CD4-positive, alpha-beta T cell (primary cell): ENCODE data around the gene CBARP. TPM values are rescaled to one million over a fixed set of nuclear protein-coding genes. Genes with fewer than 3 reads are reported as not detected.

Experiments
- ATAC-seq: fragments of 200-7000 bp; cut with Tn5 transposase; one replicate; pipeline ENCODE4 v1.10.0; 2022; ENCODE audit warnings: mild to moderate bottlenecking; ENCODE audit not compliant: poor library complexity
- CTCF ChIA-PET: fragments of 350-600 bp; sonication (Branson Sonifier 250); formaldehyde crosslinking; loops from one replicate; lab custom pipeline; 2021; ENCODE audit warnings: antibody characterized with exemption, inconsistent platforms; lab: Charles Lee
- POLR2A ChIA-PET: fragments of 350-600 bp; sonication (Branson Sonifier 250); formaldehyde crosslinking; loops from one replicate; lab custom pipeline; 2021; ENCODE audit warnings: antibody characterized with exemption, inconsistent platforms; lab: Charles Lee
- DNase-seq, 14 experiments: peaks; one replicate each; pipeline ENCODE4 v3.0.0-alpha.2; 2013 to 2020; ENCODE audit warnings: mixed read lengths in 2 of 14
- H3K27ac ChIP-seq, 2 donors: one replicate each; pipeline versions ENCODE4 v1.5.1 to v1.7.0; 2013; ENCODE audit warnings: low read length in 2 of 2, low read depth in 1 of 2, mild to moderate bottlenecking in 1 of 2
- H3K27me3 ChIP-seq, 2 experiments: 1 replicate in 1 of 2; 2 replicates in 1 of 2; pipeline versions ENCODE4 v1.6.1 to v1.7.0; 2013; ENCODE audit warnings: low read length in 2 of 2, control low read depth in 1 of 2, mild to moderate bottlenecking in 1 of 2, moderate library complexity in 1 of 2; ENCODE audit not compliant: insufficient read depth in 2 of 2, control insufficient read depth in 1 of 2
- H3K36me3 ChIP-seq: one replicate; pipeline ENCODE4 v1.6.1; 2013; ENCODE audit warnings: low read length, control low read depth; ENCODE audit not compliant: insufficient read depth
- H3K4me1 ChIP-seq: one replicate; pipeline ENCODE4 v1.6.1; 2013; ENCODE audit warnings: low read length, control low read depth; ENCODE audit not compliant: insufficient read depth
- H3K4me3 ChIP-seq: one replicate; pipeline ENCODE4 v1.5.1; 2013; ENCODE audit warnings: mild to moderate bottlenecking, low read length, moderate library complexity
- H3K9me3 ChIP-seq, 2 experiments: 1 replicate in 1 of 2; 2 replicates in 1 of 2; pipeline versions ENCODE4 v1.6.1 to v1.7.0; 2013; ENCODE audit warnings: low read length in 2 of 2, mild to moderate bottlenecking in 2 of 2, control low read depth in 1 of 2, moderate library complexity in 1 of 2; ENCODE audit not compliant: control insufficient read depth in 1 of 2, insufficient read depth in 1 of 2
- H3K27ac Mint-ChIP-seq: one replicate; pipeline ENCODE4 v1.8.0; 2020; ENCODE audit warnings: mixed read lengths
- H3K27me3 Mint-ChIP-seq: one replicate; pipeline ENCODE4 v1.8.0; 2021; ENCODE audit warnings: mixed read lengths
- H3K36me3 Mint-ChIP-seq: one replicate; pipeline ENCODE4 v1.8.0; 2021; ENCODE audit warnings: low read depth, mixed read lengths
- H3K4me1 Mint-ChIP-seq: one replicate; pipeline ENCODE4 v1.8.0; 2021; ENCODE audit warnings: low read depth, mixed read lengths
- H3K4me3 Mint-ChIP-seq: one replicate; pipeline ENCODE4 v1.8.0; 2020; ENCODE audit warnings: mild to moderate bottlenecking, mixed read lengths
- H3K9me3 Mint-ChIP-seq: one replicate; pipeline ENCODE4 v1.8.0; 2020; ENCODE audit warnings: mixed read lengths
- CTCF ChIP-seq: fragments of 200-600 bp; IDR thresholded peaks from one replicate; pipeline ENCODE4 v1.8.0; 2022; ENCODE audit warnings: antibody characterized with exemption, mild to moderate bottlenecking
- intact Hi-C, 2 experiments: fragments of 100-400 bp; cut with DNase I in 1 of 2; cut with micrococcal nuclease in 1 of 2; formaldehyde crosslinking; loops; one replicate each; pipeline versions ENCODE4 v1.15.1 to v1.9.0; 2023 to 2025; cut with DNase I, micrococcal nuclease
- total RNA-seq, 174 experiments: library from RNA in 2 of 174; stranded (reverse) in 2 of 174; gene quantifications; one replicate each; pipeline ENCODE4 v1.2.3 and lab custom pipeline; 2021 to 2026

Gene CBARP
- total RNA-seq, 2 experiments from 2014 or later, result 0.22 TPM; not detected in 1

- Mint-ChIP-seq H3K36me3 (peaks cover 30% of the 10 kb centered on the region), H3K9me3 (no peaks in the 10 kb centered on the region), H3K4me1 (peaks cover 54% of the 10 kb centered on the region), H3K4me3 (peak overlapping the region; percentile 81), H3K27ac (peak overlapping the region; percentile 88), H3K27me3 (no peaks in the 10 kb centered on the region)
- Histone ChIP-seq H3K4me1 (peaks cover 79% of the 10 kb centered on the region), H3K27me3 (no peaks in the 10 kb centered on the region), H3K36me3 (peaks cover 24% of the 10 kb centered on the region), H3K4me3 (peak overlapping the region; percentile 48), H3K9me3 (no peaks in the 10 kb centered on the region), H3K27ac (peak overlapping the region in 1 of 2 donors; percentile 41)
- intact Hi-C loops, result loop anchor here (1.0 kb wide), 2 partner anchors 18 to 23 kb away; no protein-coding TSS in a partner anchor
- ATAC-seq, result no peak
- DNase-seq, result peak in 11 of 14 experiments; percentile 60 to 86 (median 68)
- ChIA-PET POLR2A (interaction anchor here (0.7 to 10.3 kb wide), 9 partner anchors 8 to 1209 kb away, joined by 3 to 476 read pairs (median 14); partner anchors contain the start of genes ABCA7, ARHGAP45, ATP5F1D and FAM174C), CTCF (interaction anchor here (0.8 to 11.0 kb wide), 11 partner anchors 8 to 227 kb away, joined by 3 to 255 read pairs (median 6); partner anchors contain the start of genes ABCA7, ATP5F1D and FAM174C)
- TF ChIP-seq CTCF, result peak; percentile 97
These were observed 29.2 kb upstream of the CBARP start for GRCh38 chr19:1266916-1267476.

- ChIA-PET CTCF (interaction anchor here (0.8 to 11.0 kb wide), 11 partner anchors 9 to 226 kb away, joined by 3 to 255 read pairs (median 6); partner anchors contain the start of genes ABCA7, ATP5F1D and FAM174C), POLR2A (interaction anchor here (0.6 to 10.3 kb wide), 11 partner anchors 8 to 1210 kb away, joined by 3 to 476 read pairs (median 6); partner anchors contain the start of genes ABCA7, ARHGAP45, ATP5F1D and FAM174C)
- Histone ChIP-seq H3K4me1 (peaks cover 79% of the 10 kb centered on the region), H3K4me3 (peak overlapping the region; percentile 48), H3K27ac (peak overlapping the region in 1 of 2 donors; percentile 41), H3K36me3 (peaks cover 17% of the 10 kb centered on the region), H3K27me3 (no peaks in the 10 kb centered on the region), H3K9me3 (no peaks in the 10 kb centered on the region)
- DNase-seq (peak; percentile 63 to 92 (median 80)), ATAC-seq (peak; percentile 17)
- Mint-ChIP-seq H3K27ac (peak overlapping the region; percentile 78), H3K27me3 (no peaks in the 10 kb centered on the region), H3K4me3 (peak overlapping the region; percentile 77), H3K4me1 (peaks cover 54% of the 10 kb centered on the region), H3K36me3 (peaks cover 26% of the 10 kb centered on the region), H3K9me3 (no peaks in the 10 kb centered on the region)
- no peak for TF ChIP-seq CTCF
- intact Hi-C loops, result loop anchor here in 1 of 2 experiments (1.0 kb wide), 1 partner anchor 22 kb away; no protein-coding TSS in a partner anchor
These were observed 28.5 kb upstream of the CBARP start for GRCh38 chr19:1266129-1266915.

GRCh38 chr19:1265615-1266128 is 27.9 kb upstream of the CBARP start:
- CTCF ChIA-PET, result interaction anchor here (1.2 to 11.0 kb wide), 4 partner anchors 10 to 21 kb away, joined by 8 to 255 read pairs (median 10); partner anchors contain the start of gene FAM174C
- TF ChIP-seq CTCF, result no peak
- Histone ChIP-seq H3K36me3 (peaks cover 10% of the 10 kb centered on the region), H3K4me3 (peak overlapping the region; percentile 48), H3K27me3 (no peaks in the 10 kb centered on the region), H3K4me1 (peaks cover 77% of the 10 kb centered on the region), H3K27ac (no peak overlapping the region), H3K9me3 (no peaks in the 10 kb centered on the region)
- ATAC-seq (no peak), DNase-seq (peak in 5 of 14 experiments; percentile 35 to 83 (median 63))
- peak overlapping the region; percentile 78 for H3K27ac Mint-ChIP-seq
- no peaks in the 10 kb centered on the region for H3K27me3 Mint-ChIP-seq
- peaks cover 20% of the 10 kb centered on the region for H3K36me3 Mint-ChIP-seq
- peaks cover 50% of the 10 kb centered on the region for H3K4me1 Mint-ChIP-seq
- no peaks in the 10 kb centered on the region for H3K9me3 Mint-ChIP-seq
- intact Hi-C loops, result loop anchor here in 1 of 2 experiments (1.0 kb wide), 1 partner anchor 21 kb away; no protein-coding TSS in a partner anchor
- peak overlapping the region; percentile 77 for H3K4me3 Mint-ChIP-seq
- POLR2A ChIA-PET, result interaction anchor here (0.6 to 10.3 kb wide), 7 partner anchors 8 to 1211 kb away, joined by 3 to 476 read pairs (median 14); partner anchors contain the start of genes ATP5F1D, FAM174C and GADD45B
